Anterior cingulate cortex (tissue), 58 donors: ENCODE results near the gene GYS1.
"Not testable (repeated sequence)": the region's sequence is repeated elsewhere in the genome, so short reads cannot be mapped to it uniquely, and the experiment has no call there.

Experiments used
- DNase-seq, 58 donors: peaks; one replicate each; lab custom pipeline; 2025; lab: John Stamatoyannopoulos, UW

GYS1 gene

DNA sequence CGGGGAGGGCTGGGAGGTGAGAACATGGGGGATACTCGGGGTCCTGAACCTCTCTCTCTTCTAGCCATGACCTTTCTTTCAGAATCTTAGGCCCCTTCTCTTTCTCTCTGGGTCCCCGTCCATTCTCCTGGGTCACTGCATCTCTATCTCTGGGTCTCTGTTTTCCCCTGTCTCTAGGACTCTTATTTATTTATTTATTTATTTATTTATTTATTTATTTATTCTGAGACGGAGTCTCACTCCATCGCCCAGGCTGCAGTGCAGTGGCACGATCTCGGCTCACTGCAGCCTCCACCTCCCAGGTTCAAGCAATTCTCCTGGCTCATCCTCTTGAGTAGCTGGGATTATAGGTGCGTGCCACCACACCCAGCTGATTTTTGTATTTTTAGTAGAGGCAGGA, 73.8 kb downstream of the GYS1 start:
- not testable (repeated sequence) for DNase-seq

GRCh38 chr19:48918801-48919247, 74.3 kb downstream of the GYS1 start:
- peak in 7 of 58 donors; percentile 2 to 28 (median 10) for DNase-seq
